Activated CD4-positive, alpha-beta T cell treated with anti-CD3 and anti-CD28 coated beads, Interleukin-10, Interleukin-2, amounts not matched to agents 100 ng/mL and 50 ng/mL, durations not matched to agents 16 hours and 8 hours (primary cell): ENCODE results near the gene HOXB4.

Experiments used
- DNase-seq: peaks from one replicate; pipeline ENCODE4 v3.0.0-alpha.2; 2020

Gene HOXB4

GRCh38 chr17:48577946-48578615 lies at the start of gene HOXB4:
Gene HOXB4, minus strand, starts transcription at chr17:48578350. Its CDS starts 31 bp downstream, at chr17:48578319.
- DNase-seq = peak; percentile 82

- no peak for DNase-seq
Measured at GRCh38 chr17:48627118-48627597, 49.0 kb upstream of the HOXB4 start.

- no peak for DNase-seq
Measured at GRCh38 chr17:48626245-48627117, 48.3 kb upstream of the HOXB4 start, which contains the start of gene HOXB9. Gene HOXB9, minus strand, starts transcription at chr17:48626358. Its CDS starts 89 bp downstream, at chr17:48626269.

GRCh38 chr17:48625495-48626244 lies 47.5 kb upstream of the HOXB4 start:
- DNase-seq = peak; percentile 28

GRCh38 chr17:48624544-48625494 lies 46.7 kb upstream of the HOXB4 start:
- DNase-seq = no peak

- DNase-seq = no peak
Measured at GRCh38 chr17:48624118-48624517, 46.0 kb upstream of the HOXB4 start.

GRCh38 chr17:48623583-48623982 lies 45.4 kb upstream of the HOXB4 start:
- DNase-seq = no peak

- DNase-seq = no peak
Measured at GRCh38 chr17:48622857-48623256, 44.7 kb upstream of the HOXB4 start.

- DNase-seq = no peak
Measured at GRCh38 chr17:48621410-48622392, 43.6 kb upstream of the HOXB4 start.

- no peak for DNase-seq
Measured at GRCh38 chr17:48620461-48621139, 42.5 kb upstream of the HOXB4 start.

GRCh38 chr17:48619826-48620449 lies 41.8 kb upstream of the HOXB4 start:
- no peak for DNase-seq

GRCh38 chr17:48618256-48618896 lies 40.2 kb upstream of the HOXB4 start:
- peak; percentile 84 for DNase-seq

- no peak for DNase-seq
Measured at GRCh38 chr17:48617471-48618255, 39.5 kb upstream of the HOXB4 start.

GRCh38 chr17:48616717-48617470 lies 38.7 kb upstream of the HOXB4 start:
- DNase-seq = no peak

GRCh38 chr17:48615963-48616716 lies 38.0 kb upstream of the HOXB4 start:
- DNase-seq = no peak
